Measurements from ENCODE around the gene AK9. TPM values are rescaled to one million over a fixed set of nuclear protein-coding genes. Genes with fewer than 3 reads are reported as not detected.

The AK9 gene
- total RNA-seq, 4 donors from 2014 or later = 8.4 to 15.0 (median 10.6) TPM

DNA sequence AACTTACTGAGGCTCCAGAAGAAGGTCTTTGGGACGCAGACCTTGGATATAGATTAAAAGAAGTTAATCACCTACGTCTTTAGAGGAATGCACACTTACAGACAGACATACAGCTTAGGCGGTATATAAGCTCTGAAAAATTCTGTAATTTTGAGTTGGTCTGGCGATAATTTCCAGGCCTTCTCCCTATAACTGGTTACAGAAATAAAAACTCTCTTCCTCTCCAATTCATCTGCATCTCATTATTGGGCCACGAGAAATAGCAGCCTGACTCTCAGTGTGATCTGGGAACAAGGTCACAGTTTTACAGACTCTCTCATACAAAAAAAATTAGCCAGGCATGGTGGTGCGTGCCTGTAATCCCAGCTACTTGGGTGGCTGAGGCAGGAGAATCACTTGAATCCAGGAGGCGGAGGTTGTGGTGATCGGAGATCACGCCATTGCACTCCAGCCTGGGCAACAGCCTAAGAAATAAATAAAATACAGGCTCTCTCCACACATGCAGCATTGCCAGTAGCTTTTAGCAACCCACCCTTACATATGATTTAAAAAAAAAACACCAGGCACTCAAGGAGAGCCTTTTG, 212.7 kb downstream of the AK9 start:
- intact Hi-C loops (cut with DNase I) = no loop called here
- no peaks in the 10 kb centered on the region for H3K9me3 ChIP-seq
- TF ChIP-seq POLR2AphosphoS5 (IDR thresholded peaks at IDR 0.05) (no peak), POLR2A (IDR thresholded peaks at IDR 0.05; ENCODE audit: low read depth) (no peak), EP300 (IDR thresholded peaks at IDR 0.05) (no peak)
- TF ChIP-seq, protein P1, sequence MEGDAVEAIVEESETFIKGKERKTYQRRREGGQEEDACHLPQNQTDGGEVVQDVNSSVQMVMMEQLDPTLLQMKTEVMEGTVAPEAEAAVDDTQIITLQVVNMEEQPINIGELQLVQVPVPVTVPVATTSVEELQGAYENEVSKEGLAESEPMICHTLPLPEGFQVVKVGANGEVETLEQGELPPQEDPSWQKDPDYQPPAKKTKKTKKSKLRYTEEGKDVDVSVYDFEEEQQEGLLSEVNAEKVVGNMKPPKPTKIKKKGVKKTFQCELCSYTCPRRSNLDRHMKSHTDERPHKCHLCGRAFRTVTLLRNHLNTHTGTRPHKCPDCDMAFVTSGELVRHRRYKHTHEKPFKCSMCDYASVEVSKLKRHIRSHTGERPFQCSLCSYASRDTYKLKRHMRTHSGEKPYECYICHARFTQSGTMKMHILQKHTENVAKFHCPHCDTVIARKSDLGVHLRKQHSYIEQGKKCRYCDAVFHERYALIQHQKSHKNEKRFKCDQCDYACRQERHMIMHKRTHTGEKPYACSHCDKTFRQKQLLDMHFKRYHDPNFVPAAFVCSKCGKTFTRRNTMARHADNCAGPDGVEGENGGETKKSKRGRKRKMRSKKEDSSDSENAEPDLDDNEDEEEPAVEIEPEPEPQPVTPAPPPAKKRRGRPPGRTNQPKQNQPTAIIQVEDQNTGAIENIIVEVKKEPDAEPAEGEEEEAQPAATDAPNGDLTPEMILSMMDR (IDR thresholded peaks at IDR 0.05) = no peak
- peaks cover 36 to 63% (median 60%) of the 10 kb centered on the region in 4 donors for H3K4me1 ChIP-seq
- 90% methylated on average over 9 of the region's 9 CpGs for WGBS
- no peak overlapping the region for H3K27ac ChIP-seq (replicated peaks in 1 of 4)
- H3K36me3 ChIP-seq = peaks cover 12 to 64% (median 40%) of the 10 kb centered on the region in 4 donors
- no peaks in the 10 kb centered on the region for H3K27me3 ChIP-seq
- no peak overlapping the region for H3K4me3 ChIP-seq
- DNase-seq (ENCODE audit: extremely low spot score) = no peak

- 74% methylated on average over 2 of the region's 2 CpGs for WGBS
- intact Hi-C loops (cut with DNase I) = no loop called here
- Histone ChIP-seq H3K27me3 (no peaks in the 10 kb centered on the region), H3K4me1 (peaks cover 36 to 63% (median 60%) of the 10 kb centered on the region in 4 donors), H3K36me3 (peaks cover 18 to 70% (median 46%) of the 10 kb centered on the region in 4 donors), H3K27ac (replicated peaks in 1 of 4) (no peak overlapping the region), H3K4me3 (no peak overlapping the region), H3K9me3 (no peaks in the 10 kb centered on the region)
- DNase-seq (ENCODE audit: extremely low spot score) = no peak
- TF ChIP-seq POLR2A (IDR thresholded peaks at IDR 0.05; ENCODE audit: low read depth) (no peak), POLR2AphosphoS5 (IDR thresholded peaks at IDR 0.05) (no peak), EP300 (IDR thresholded peaks at IDR 0.05) (no peak)
- TF ChIP-seq, protein P1 (IDR thresholded peaks at IDR 0.05) = no peak
Observed at GRCh38 chr6:109477725-109478124, 213.3 kb downstream of the AK9 start.

- no peak overlapping the region for H3K4me3 ChIP-seq
- TF ChIP-seq, protein P1 (IDR thresholded peaks at IDR 0.05) = no peak
- H3K36me3 ChIP-seq = peaks cover 18 to 75% (median 51%) of the 10 kb centered on the region in 4 donors
- H3K4me1 ChIP-seq = peaks cover 33 to 57% (median 56%) of the 10 kb centered on the region in 4 donors
- no peaks in the 10 kb centered on the region for H3K9me3 ChIP-seq
- H3K27me3 ChIP-seq = no peaks in the 10 kb centered on the region
- DNase-seq (ENCODE audit: extremely low spot score) = no peak
- WGBS = 100% methylated on average over 2 of the region's 2 CpGs
- intact Hi-C loops (cut with DNase I) = no loop called here
- H3K27ac ChIP-seq (replicated peaks in 1 of 4) = no peak overlapping the region
Observed at GRCh38 chr6:109477184-109477583, 213.8 kb downstream of the AK9 start.

GRCh38 chr6:109475625-109476024, 215.4 kb downstream of the AK9 start:
- DNase-seq (ENCODE audit: extremely low spot score) = no peak
- WGBS = 89% methylated on average over 2 of the region's 2 CpGs
- Histone ChIP-seq H3K36me3 (peaks cover 26 to 79% (median 61%) of the 10 kb centered on the region in 4 donors), H3K4me3 (no peak overlapping the region), H3K27me3 (no peaks in the 10 kb centered on the region), H3K9me3 (no peaks in the 10 kb centered on the region), H3K4me1 (peaks cover 19 to 42% (median 41%) of the 10 kb centered on the region in 4 donors), H3K27ac (replicated peaks in 1 of 4) (no peak overlapping the region)
- TF ChIP-seq POLR2AphosphoS5 (IDR thresholded peaks at IDR 0.05) (no peak), EP300 (IDR thresholded peaks at IDR 0.05) (no peak), POLR2A (IDR thresholded peaks at IDR 0.05; ENCODE audit: low read depth) (no peak)
- TF ChIP-seq, protein P1 (IDR thresholded peaks at IDR 0.05) = no peak
- intact Hi-C loops (cut with DNase I) = no loop called here

GRCh38 chr6:109474995-109475394, 216.0 kb downstream of the AK9 start:
- Histone ChIP-seq H3K4me3 (no peak overlapping the region), H3K27ac (replicated peaks in 1 of 4) (no peak overlapping the region), H3K4me1 (peaks cover 13 to 36% (median 34%) of the 10 kb centered on the region in 4 donors), H3K9me3 (no peaks in the 10 kb centered on the region), H3K27me3 (no peaks in the 10 kb centered on the region), H3K36me3 (peaks cover 27 to 81% (median 66%) of the 10 kb centered on the region in 4 donors)
- TF ChIP-seq POLR2AphosphoS5 (IDR thresholded peaks at IDR 0.05) (no peak), POLR2A (IDR thresholded peaks at IDR 0.05; ENCODE audit: low read depth) (no peak), EP300 (IDR thresholded peaks at IDR 0.05) (no peak)
- TF ChIP-seq, protein P1 (IDR thresholded peaks at IDR 0.05) = no peak
- intact Hi-C loops (cut with DNase I) = no loop called here
- 90% methylated on average over 4 of the region's 4 CpGs for WGBS
- DNase-seq (ENCODE audit: extremely low spot score) = no peak
